HG03159 (cell line): ENCODE measurements around the gene UBE2N.

Experiments used
- ATAC-seq: cut with Tn5 transposase; IDR thresholded peaks from one replicate; pipeline ENCODE4 v1.9.1; 2021; ENCODE audit warnings: mild to moderate bottlenecking, moderate library complexity; ENCODE audit not compliant: unreplicated experiment

The UBE2N gene

GRCh38 chr12:93361151-93361919 lies 80.4 kb downstream of the UBE2N start:
- ATAC-seq = no peak

- ATAC-seq = no peak
Observed at GRCh38 chr12:93360688-93361087, 81.1 kb downstream of the UBE2N start.

GRCh38 chr12:93358821-93359220 lies 82.9 kb downstream of the UBE2N start:
- ATAC-seq = no peak

GRCh38 chr12:93358058-93358457 lies 83.7 kb downstream of the UBE2N start:
- peak; percentile 91 for ATAC-seq

GRCh38 chr12:93356214-93356613 lies 85.5 kb downstream of the UBE2N start:
- no peak for ATAC-seq
